Urinary bladder (tissue), 4 donors: ENCODE results near the gene UNC45B. TPM values are rescaled to one million over a fixed set of nuclear protein-coding genes. Genes with fewer than 3 reads are reported as not detected.
"Not testable (repeated sequence)": the region's sequence is repeated elsewhere in the genome, so short reads cannot be mapped to it uniquely, and the experiment has no call there.

Experiments used
- DNase-seq: peaks from one replicate; pipeline ENCODE4 v3.0.0-alpha.2; 2015; ENCODE audit errors: extremely low spot score
- H3K27ac ChIP-seq: one replicate; pipeline ENCODE4 v1.5.1; 2013; ENCODE audit warnings: low read depth, mild to moderate bottlenecking, moderate library complexity
- H3K36me3 ChIP-seq: one replicate; pipeline ENCODE4 v1.6.1; 2013; ENCODE audit warnings: mild to moderate bottlenecking, moderate library complexity; ENCODE audit not compliant: insufficient read depth
- H3K4me1 ChIP-seq: one replicate; pipeline ENCODE4 v1.6.1; 2013; ENCODE audit warnings: mild to moderate bottlenecking, moderate library complexity; ENCODE audit not compliant: insufficient read depth
- H3K4me3 ChIP-seq: one replicate; pipeline ENCODE4 v1.5.1; 2013; ENCODE audit warnings: low read depth, low read length
- WGBS: extraction: QIAGEN DNeasy Blood & Tissue Kit; methylation state at CpG from one replicate; pipeline ENCODE4 v1.1.7; 2013; 5-methylcytosine and 5-hydroxymethylcytosine counted together
- polyA plus RNA-seq: library from polyadenylated mRNA; stranded (reverse); fragments of 200-250 nt; gene quantifications from one replicate; pipeline ENCODE4 v1.2.3, GENCODE V29; 2013
- total RNA-seq: library from RNA; depleted of rRNA; stranded (reverse); fragments of >200 nt; gene quantifications from one replicate; pipeline ENCODE4 v1.2.3, GENCODE V29; 2014
- donor health status: healthy with polysubstance abuse.
- donor health status: healthy.

UNC45B gene
- total and polyA plus RNA-seq, 2 donors = 0.03 to 4.5 TPM

DNA sequence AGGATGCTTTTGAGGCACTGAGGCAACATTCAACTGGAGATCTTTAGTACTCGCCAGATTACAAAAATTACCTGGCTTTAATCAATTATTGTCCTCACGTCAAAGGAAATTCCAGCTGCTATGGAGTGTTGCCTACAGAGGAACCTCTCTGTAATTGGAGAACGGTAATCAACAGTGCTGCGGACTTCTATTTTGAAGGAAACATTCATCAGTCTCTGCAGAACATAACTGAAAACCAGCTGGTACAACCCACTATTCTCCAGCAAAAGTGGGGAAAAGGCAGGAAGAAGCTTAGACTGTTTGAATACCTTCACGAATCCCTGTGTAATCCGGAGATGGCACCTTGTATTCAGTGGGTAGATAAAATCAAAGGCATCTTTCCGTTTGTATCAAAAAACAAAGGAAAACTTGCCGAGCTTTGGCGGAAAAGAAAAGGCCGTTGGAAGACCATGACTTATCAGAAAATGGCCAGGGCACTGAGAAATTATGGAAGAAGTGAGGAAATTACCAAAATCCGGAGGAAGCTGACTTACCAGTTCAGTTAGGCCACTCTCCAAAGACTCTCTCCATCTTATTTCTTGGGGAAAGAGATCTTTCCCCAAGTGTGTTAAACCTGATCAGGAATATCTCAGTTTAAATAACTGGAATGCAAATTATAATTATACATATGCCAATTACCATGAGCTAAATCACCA, 43.5 kb downstream of the UNC45B start:
- 73% methylated on average over 11 of the region's 11 CpGs for WGBS
- no peak overlapping the region for H3K27ac ChIP-seq
- no peaks in the 10 kb centered on the region for H3K4me1 ChIP-seq
- no peak overlapping the region for H3K4me3 ChIP-seq
- DNase-seq = no peak
- H3K36me3 ChIP-seq = no peaks in the 10 kb centered on the region

DNA sequence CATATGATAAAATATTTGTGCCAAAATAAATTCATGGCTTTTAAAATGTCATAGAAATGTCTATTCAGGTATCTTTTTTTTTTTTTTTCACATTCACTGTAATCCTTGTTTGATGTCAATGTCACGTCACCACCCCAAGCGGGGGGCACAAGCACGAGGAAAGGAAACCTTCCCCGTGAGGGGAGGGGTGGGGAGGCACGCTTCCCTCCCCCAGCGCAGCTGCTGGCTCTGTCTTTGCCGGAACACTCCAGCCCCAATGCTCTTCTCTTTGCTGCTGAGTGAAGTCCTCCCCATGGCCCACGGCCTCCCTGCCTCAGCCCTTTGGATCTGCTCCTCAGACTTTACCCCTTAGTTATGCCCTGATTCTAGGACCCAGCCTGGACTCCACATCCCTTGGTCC, 45.1 kb downstream of the UNC45B start:
- H3K4me3 ChIP-seq = no peak overlapping the region
- H3K27ac ChIP-seq = no peak overlapping the region
- DNase-seq = no peak
- H3K36me3 ChIP-seq = no peaks in the 10 kb centered on the region
- WGBS = 73% methylated on average over 8 of the region's 8 CpGs
- no peaks in the 10 kb centered on the region for H3K4me1 ChIP-seq

DNA sequence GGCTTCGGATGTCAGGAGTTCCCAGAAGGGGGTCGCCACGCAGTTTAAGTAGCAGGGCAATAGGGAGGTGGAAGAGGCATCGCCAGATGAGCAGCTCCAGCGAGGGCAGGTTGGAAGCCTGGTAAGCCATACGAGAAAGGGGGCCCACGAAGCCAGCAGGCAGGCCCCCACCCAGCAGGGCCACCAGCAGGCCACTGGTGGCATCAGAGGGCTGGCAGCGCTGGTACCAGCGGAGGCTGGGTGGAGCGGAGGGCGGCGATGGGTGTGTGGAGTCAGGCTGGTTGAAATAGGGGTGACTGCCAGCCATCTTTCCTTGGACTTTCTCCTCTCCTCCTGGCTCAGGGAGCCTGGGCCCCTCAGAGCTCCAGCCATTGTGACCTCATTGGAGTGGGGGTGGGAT, 46.4 kb downstream of the UNC45B start, which contains the start of gene SLC35G3:
Gene SLC35G3, minus strand, starts transcription at position 393 of the 400 bp plus-strand sequence. Its CDS starts 86 bp downstream, at position 307.
- H3K4me3 ChIP-seq, H3K27ac ChIP-seq, H3K36me3 ChIP-seq, H3K4me1 ChIP-seq, DNase-seq: not testable (repeated sequence)
- 92% methylated on average over 12 of the region's 12 CpGs for WGBS

DNA sequence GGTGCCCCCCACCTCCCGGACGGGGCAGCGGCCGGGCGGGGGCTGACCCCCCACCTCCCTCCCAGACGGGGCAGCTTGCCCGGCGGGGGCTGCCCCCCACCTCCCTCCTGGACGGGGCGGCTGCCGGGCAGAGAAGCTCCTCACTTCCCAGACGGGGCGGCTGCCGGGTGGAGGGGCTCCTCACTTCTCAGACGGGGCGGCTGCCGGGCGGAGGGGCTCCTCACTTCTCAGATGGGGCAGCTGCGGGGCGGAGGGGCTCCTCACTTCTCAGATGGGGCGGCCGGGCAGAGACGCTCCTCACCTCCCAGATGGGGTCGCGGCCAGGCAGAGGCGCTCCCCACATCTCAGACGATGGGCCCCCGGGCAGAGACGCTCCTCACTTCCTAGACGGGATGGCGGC, 47.4 kb downstream of the UNC45B start:
- WGBS = 92% methylated on average over 31 of the region's 31 CpGs
- not testable (repeated sequence) for H3K4me1 ChIP-seq, H3K4me3 ChIP-seq, H3K27ac ChIP-seq, H3K36me3 ChIP-seq, DNase-seq

DNA sequence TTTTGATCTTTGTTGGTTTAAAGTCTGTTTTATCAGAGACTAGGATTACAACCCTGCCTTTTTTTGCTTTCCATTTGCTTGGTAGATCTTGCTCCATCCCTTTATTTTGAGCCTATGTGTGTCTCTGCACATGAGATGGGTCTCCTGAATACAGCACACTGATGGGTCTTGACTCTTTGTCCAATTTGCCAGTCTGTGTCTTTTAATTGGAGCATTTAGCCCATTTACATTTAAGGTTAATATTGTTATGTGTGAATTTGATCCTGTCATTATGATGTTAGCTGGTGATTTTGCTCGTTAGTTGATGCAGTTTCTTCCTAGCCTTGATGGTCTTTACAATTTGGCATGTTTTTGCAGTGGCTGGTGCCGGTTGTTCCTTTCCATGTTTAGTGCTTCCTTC, 55.0 kb downstream of the UNC45B start:
- WGBS = 90% methylated on average over 2 of the region's 2 CpGs
- H3K4me3 ChIP-seq, H3K4me1 ChIP-seq, H3K27ac ChIP-seq, H3K36me3 ChIP-seq, DNase-seq: not testable (repeated sequence)

DNA sequence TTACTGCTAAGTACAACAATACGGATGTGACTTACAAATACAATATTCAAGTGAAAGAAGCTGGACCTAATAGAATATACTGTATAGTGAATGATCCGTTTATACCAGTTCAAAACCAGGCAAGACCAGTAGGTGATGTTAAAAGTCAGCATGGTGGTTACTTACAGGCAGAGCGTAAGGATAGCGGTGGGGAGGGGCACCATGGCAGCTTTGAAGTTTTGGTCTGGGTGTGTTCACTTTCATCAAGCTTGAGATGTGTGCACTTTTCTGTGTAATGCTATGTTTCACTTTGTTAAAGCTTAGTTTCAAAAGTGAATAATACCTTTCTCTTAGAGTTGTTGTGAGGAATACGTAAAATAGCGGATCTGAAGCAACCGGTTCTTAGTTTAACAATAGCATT, 63.1 kb downstream of the UNC45B start:
- H3K36me3 ChIP-seq = no peaks in the 10 kb centered on the region
- H3K4me1 ChIP-seq = no peaks in the 10 kb centered on the region
- no peak for DNase-seq
- H3K4me3 ChIP-seq = no peak overlapping the region
- 90% methylated on average over 7 of the region's 7 CpGs for WGBS
- no peak overlapping the region for H3K27ac ChIP-seq

DNA sequence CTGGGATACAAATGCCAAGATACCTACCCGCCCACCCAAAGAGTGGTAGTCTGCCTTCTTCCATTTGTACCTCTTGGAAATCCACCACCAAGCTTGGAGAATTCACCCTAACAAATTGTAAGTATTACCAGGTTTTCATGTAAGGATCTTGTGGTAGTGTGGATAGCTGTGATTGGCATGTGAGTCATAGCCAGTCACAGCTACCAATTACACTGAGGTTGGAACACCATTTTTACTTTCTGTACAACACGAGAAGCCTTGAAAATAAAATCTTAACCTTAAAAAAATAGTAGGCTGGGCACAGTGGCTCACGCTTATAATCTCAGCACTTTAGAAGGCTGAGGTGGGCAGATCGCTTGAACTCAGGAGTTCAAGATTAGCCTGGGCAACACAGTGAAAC, 65.1 kb downstream of the UNC45B start:
- no peaks in the 10 kb centered on the region for H3K4me1 ChIP-seq
- DNase-seq = no peak
- H3K36me3 ChIP-seq = no peaks in the 10 kb centered on the region
- H3K4me3 ChIP-seq = no peak overlapping the region
- WGBS = 91% methylated on average over 4 of the region's 4 CpGs
- no peak overlapping the region for H3K27ac ChIP-seq

DNA sequence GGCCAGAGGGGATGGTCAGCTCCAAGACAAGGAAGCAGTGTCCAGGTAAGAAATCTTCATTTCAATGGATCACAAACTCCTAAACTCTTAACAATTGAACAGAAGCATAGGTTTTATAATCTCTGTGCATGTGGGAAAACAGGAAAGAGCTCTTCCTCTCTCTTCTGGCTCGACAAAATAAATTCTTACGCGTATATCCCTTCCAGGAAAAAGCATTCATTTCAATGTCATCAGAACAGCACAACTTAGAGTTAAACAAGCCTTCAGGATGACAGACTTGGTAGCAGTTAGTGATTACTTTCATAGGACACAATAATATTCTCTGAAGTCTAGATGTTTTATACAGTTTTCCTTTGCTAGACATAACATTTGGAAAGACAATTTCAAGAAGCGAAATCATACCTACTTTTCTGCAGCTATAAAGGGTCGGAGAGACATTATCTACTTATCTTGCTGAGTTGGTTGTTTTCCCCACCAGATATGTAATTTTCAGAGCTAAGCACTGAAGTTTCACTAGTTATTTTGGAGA, 65.9 kb downstream of the UNC45B start:
- DNase-seq = no peak
- Histone ChIP-seq H3K36me3 (no peaks in the 10 kb centered on the region), H3K27ac (no peak overlapping the region), H3K4me3 (no peak overlapping the region), H3K4me1 (no peaks in the 10 kb centered on the region)
- 68% methylated on average over 5 of the region's 5 CpGs for WGBS

DNA sequence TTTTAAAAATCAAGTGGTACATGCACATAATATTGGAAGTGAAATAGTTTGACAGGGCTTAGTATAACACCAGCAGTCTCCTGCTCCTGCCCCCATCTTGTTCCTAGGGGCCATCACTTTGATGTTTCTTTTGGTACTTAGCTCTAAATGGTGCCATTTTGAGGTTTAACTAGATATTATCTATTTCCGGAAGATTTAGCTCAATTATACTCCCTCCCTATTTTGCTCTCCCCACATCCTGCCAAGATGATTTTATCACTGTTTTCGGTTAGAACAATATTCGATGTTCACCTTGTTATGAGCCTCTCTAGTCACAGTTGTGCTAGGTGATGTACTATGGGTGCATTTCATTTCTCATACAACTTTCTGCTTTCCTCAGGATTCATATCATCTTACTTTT, 66.6 kb downstream of the UNC45B start:
- no peak for DNase-seq
- WGBS = 48% methylated on average over 3 of the region's 3 CpGs
- H3K36me3 ChIP-seq = no peaks in the 10 kb centered on the region
- no peak overlapping the region for H3K4me3 ChIP-seq
- no peaks in the 10 kb centered on the region for H3K4me1 ChIP-seq
- H3K27ac ChIP-seq = no peak overlapping the region

DNA sequence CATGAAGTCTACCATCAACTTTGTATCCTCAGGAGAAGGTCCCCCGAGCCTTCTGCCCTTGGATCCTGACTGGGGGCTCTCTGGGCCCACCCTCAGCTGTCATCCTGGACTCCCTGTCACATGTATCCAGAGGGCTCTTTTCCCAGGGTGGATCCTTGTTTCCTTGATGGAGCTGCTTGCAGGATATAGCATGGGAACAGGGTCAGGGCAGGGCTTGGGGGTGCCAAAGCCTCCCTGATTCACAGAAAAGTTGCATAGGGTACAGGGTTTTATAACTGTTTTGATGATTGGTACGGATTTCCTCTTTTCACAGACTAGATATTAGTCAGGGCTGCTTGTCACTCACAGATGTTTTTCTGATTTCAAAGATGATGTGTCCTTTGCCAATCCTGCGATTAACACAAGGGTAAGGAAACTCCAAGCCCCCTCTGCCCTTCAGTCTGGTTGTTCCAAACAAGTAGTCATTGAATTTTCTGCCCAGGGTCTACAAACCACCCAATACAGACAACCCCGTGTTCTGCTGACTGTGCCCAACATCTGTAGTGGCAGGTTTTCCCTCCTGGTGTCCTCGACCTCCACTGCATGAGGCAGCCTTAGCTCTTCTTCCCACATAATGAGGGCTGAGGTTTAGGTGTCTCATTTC, 67.1 kb downstream of the UNC45B start:
- WGBS = 57% methylated on average over 5 of the region's 5 CpGs
- Histone ChIP-seq H3K36me3 (no peaks in the 10 kb centered on the region), H3K27ac (peak overlapping the region; percentile 76)

DNA sequence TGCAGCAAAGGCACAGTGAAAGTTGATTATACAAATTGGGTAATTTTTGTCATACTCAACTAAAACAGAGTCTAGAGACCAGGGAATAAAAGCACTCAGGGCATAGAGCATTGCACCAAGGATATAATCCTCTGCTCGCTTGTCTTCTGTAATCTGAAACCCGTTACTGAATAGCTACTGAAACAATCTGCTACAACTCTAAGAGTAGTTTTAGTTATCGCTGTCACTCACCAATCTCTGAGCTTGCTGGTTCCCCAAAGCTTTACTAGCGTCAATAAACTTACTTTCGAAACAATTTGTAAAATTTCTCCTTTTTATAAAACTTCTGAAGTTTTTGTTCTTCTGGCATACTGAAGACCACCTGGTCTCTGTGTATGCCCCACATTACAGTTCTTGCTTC, 69.5 kb downstream of the UNC45B start:
- 36% methylated on average over 5 of the region's 5 CpGs for WGBS
- no peak overlapping the region for H3K27ac ChIP-seq
- DNase-seq = no peak
- no peaks in the 10 kb centered on the region for H3K36me3 ChIP-seq
- H3K4me1 ChIP-seq = no peaks in the 10 kb centered on the region
- no peak overlapping the region for H3K4me3 ChIP-seq

More for the DNA sequence above, 67.1 kb downstream of the UNC45B start:
- Histone ChIP-seq H3K4me3 (no peak overlapping the region), H3K4me1 (no peaks in the 10 kb centered on the region)
- no peak for DNase-seq

DNA sequence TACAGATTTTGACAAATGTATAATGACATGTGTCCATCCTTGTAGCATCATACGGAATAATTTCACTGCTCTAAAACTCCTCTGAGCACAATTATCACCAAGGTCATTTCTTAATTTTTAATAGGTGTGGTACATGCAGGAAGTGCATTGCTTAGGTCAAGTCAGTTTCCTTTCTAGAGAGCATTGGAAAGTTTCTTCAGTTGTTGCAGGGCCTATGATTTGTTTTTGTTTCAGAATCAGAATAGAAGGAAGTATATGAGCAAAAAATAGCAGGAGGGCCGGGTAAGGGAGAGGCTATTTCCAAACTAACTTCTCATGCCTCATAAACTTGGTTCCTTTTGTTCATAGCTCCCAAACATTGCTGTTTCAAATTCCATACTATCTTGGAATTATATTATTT, 71.3 kb downstream of the UNC45B start:
- WGBS = 47% methylated on average over 2 of the region's 2 CpGs
- DNase-seq = no peak
- H3K4me1 ChIP-seq = no peaks in the 10 kb centered on the region
- no peak overlapping the region for H3K27ac ChIP-seq
- no peaks in the 10 kb centered on the region for H3K36me3 ChIP-seq
- H3K4me3 ChIP-seq = no peak overlapping the region

DNA sequence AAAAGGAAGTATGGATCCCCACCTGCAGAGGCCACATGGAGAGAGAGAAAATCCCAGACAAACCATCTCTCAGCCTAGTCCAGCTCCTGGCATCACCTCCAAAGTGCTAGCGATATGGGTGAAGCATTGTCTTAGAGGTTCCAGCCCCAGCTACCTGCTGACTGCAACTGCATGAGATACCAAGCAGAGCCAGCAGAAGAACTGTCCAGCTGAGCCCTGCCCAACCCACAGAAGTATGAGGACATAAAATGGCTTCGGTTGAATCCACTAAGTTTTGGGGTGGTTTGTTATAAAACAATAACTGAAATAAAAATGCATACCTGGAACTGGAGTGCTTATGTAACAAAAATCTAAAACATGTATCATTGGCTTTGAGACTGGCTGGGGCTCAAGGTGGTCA, 74.8 kb downstream of the UNC45B start:
- Histone ChIP-seq H3K4me1 (no peaks in the 10 kb centered on the region), H3K36me3 (no peaks in the 10 kb centered on the region), H3K27ac (no peak overlapping the region), H3K4me3 (no peak overlapping the region)
- WGBS = over 99% methylated on average over 2 of the region's 2 CpGs
- DNase-seq = no peak

DNA sequence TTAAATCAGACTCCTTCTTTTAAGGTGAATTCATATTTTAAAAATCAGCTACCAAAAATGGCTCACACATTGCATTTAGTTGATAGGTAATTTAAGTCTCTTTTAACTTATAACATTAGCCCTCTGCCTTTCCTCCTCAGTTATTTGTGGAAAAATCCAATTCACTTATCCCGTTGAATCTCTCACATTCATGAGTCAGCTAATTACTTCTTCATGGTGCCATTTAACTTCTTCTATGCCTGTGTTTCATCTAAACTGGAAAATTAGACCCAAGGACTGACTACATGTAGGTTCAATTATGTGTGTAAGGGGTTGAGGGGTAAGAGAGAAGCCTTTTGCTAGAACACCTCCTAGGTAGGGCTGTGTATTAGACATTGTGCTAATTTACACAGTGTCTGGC, 76.8 kb downstream of the UNC45B start:
- Histone ChIP-seq H3K27ac (no peak overlapping the region), H3K4me3 (no peak overlapping the region), H3K4me1 (no peaks in the 10 kb centered on the region), H3K36me3 (no peaks in the 10 kb centered on the region)
- 49% methylated on average over 1 of the region's 1 CpG for WGBS
- DNase-seq = no peak
